Stimulated activated memory B cell treated with anti-CD40 and anti-IgM and Interleukin-4, amounts not matched to agents 10 μg/mL and 1 μg/mL and 100 μg/mL, for 72 hours (primary cell): Measurements from ENCODE around the gene ZNF70.

Experiments used
- ATAC-seq: fragments of 150-1000 bp; cut with Tn5 transposase; 2 replicates; pipeline ENCODE4 v1.10.0; 2021
- H3K27ac Mint-ChIP-seq: one replicate; pipeline ENCODE4 v1.8.0; 2022; ENCODE audit warnings: mild to moderate bottlenecking, mixed read lengths
- H3K27me3 Mint-ChIP-seq: one replicate; pipeline ENCODE4 v1.8.0; 2022; ENCODE audit warnings: mixed read lengths
- H3K36me3 Mint-ChIP-seq: one replicate; pipeline ENCODE4 v1.8.0; 2022; ENCODE audit warnings: mixed read lengths
- H3K4me1 Mint-ChIP-seq: one replicate; pipeline ENCODE4 v1.8.0; 2022; ENCODE audit warnings: mixed read lengths
- H3K4me3 Mint-ChIP-seq: one replicate; pipeline ENCODE4 v1.8.0; 2022; ENCODE audit warnings: mild to moderate bottlenecking, moderate library complexity, mixed read lengths
- H3K9me3 Mint-ChIP-seq: one replicate; pipeline ENCODE4 v1.8.0; 2022; ENCODE audit warnings: mixed read lengths

The ZNF70 gene

DNA sequence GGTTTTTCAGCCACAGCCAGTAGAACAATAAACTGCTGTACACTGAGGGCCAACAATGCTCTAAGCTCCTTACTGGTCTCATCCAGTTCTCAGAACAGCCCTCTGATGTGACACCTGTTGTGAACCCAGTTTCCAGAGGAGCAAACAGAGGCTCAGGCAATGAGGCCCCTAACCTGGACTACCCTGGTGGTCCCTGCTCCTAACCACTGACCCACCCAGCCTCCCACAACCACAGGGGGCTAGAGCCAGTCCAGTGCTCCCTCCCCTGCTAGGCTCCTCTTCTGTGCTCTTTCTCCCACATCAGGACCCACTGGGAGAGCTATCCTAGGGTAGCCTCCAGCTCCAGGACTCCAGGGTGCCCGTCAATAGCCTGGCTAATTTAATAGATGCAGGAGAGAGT is 31.8 kb upstream of the ZNF70 start:
- H3K4me1 Mint-ChIP-seq = peaks cover 12% of the 10 kb centered on the region

DNA sequence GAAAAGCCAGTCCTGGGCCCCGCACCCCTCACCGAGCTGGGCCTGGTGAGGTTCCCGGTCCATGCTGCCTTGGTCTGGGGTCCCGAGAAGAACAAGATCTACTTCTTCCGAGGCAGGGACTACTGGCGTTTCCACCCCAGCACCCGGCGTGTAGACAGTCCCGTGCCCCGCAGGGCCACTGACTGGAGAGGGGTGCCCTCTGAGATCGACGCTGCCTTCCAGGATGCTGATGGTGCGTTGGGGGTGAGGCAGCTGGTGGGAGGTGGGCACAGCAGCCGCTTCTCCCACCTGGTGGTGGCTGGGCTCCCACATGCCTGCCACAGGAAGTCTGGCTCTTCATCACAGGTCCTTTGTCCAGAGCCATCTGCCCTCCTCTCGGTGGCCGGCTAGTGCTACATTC is 31.3 kb upstream of the ZNF70 start:
- Mint-ChIP-seq H3K27ac (peak overlapping the region; percentile 40), H3K36me3 (no peaks in the 10 kb centered on the region), H3K27me3 (no peaks in the 10 kb centered on the region), H3K4me3 (no peak overlapping the region), H3K9me3 (no peaks in the 10 kb centered on the region), H3K4me1 (peaks cover 12% of the 10 kb centered on the region)
- ATAC-seq = no peak

More for the DNA sequence above, 31.8 kb upstream of the ZNF70 start:
- Mint-ChIP-seq H3K27me3 (no peaks in the 10 kb centered on the region), H3K9me3 (no peaks in the 10 kb centered on the region), H3K27ac (peak overlapping the region; percentile 40), H3K36me3 (no peaks in the 10 kb centered on the region), H3K4me3 (no peak overlapping the region)
- no peak for ATAC-seq

DNA sequence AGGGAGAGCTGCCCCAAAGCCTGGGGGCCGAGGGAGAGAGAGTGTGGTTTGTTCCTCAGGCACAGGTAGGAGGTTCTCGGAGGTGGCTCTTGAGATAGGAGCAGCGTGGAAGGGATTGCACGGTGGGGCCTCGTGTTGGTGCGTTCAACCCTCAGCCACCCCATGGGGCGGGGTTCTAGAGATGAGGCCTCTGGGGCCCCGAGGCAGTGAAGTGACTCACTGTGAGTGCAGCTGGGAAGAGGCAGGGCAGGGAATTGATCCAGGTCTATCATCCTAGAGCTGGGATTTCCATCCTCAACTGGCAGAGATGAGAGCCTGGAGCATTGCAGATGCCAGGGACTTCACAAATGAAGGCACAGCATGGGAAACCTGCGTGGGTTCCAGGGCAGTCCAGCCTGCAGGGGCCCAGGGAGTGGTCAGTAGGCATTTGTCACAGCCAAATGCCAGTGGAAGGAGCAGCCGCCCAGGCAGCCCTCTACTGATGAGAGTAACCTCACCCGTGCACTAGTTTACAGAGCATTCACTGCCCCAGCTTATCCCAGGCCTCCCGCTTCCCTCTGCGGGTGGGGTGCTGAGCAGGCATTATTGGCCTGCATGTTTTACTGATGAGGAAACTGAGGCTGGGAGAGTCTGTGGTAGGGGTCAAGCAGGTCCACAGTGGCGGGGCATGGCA is 30.7 kb upstream of the ZNF70 start:
- no peak for ATAC-seq
- H3K4me3 Mint-ChIP-seq = no peak overlapping the region
- no peaks in the 10 kb centered on the region for H3K27me3 Mint-ChIP-seq
- H3K27ac Mint-ChIP-seq = no peak overlapping the region
- H3K36me3 Mint-ChIP-seq = no peaks in the 10 kb centered on the region
- no peaks in the 10 kb centered on the region for H3K9me3 Mint-ChIP-seq
- H3K4me1 Mint-ChIP-seq = peaks cover 10% of the 10 kb centered on the region

DNA sequence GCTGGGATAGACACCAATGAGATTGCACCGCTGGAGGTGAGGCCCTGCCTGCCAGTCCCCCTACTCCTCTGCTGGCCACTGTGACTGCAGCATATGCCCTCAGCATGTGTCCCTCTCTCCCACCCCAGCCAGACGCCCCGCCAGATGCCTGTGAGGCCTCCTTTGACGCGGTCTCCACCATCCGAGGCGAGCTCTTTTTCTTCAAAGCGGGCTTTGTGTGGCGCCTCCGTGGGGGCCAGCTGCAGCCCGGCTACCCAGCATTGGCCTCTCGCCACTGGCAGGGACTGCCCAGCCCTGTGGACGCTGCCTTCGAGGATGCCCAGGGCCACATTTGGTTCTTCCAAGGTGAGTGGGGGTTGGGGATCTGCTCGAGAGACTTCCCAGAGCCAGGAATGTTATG is 30.2 kb upstream of the ZNF70 start:
- Mint-ChIP-seq H3K36me3 (no peaks in the 10 kb centered on the region), H3K27me3 (no peaks in the 10 kb centered on the region), H3K4me1 (peaks cover 5% of the 10 kb centered on the region), H3K9me3 (no peaks in the 10 kb centered on the region), H3K27ac (no peak overlapping the region), H3K4me3 (no peak overlapping the region)
- ATAC-seq = no peak

GRCh38 chr22:23780146-23780748 is 29.3 kb upstream of the ZNF70 start:
- Mint-ChIP-seq H3K9me3 (no peaks in the 10 kb centered on the region), H3K27me3 (no peaks in the 10 kb centered on the region), H3K36me3 (no peaks in the 10 kb centered on the region), H3K4me1 (peaks cover 5% of the 10 kb centered on the region), H3K4me3 (no peak overlapping the region), H3K27ac (no peak overlapping the region)
- ATAC-seq = no peak

- no peaks in the 10 kb centered on the region for H3K27me3 Mint-ChIP-seq
Measured at GRCh38 chr22:23779731-23780130, 28.8 kb upstream of the ZNF70 start.

DNA sequence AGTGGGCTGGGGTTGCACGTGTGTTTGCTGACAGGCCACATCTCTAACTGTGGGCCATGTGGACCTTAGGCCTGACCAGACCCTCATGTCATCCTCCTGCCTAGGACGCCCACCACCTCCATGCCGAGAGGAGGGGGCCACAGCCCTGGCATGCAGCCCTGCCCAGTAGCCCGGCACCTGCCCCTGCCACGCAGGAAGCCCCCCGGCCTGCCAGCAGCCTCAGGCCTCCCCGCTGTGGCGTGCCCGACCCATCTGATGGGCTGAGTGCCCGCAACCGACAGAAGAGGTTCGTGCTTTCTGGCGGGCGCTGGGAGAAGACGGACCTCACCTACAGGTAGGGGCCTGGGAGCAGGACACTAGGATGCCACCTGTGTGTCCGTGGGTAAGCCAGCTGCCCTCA is 28.2 kb upstream of the ZNF70 start:
- ATAC-seq = no peak
- H3K4me1 Mint-ChIP-seq = peaks cover 14% of the 10 kb centered on the region
- H3K27ac Mint-ChIP-seq = no peak overlapping the region
- H3K27me3 Mint-ChIP-seq = no peaks in the 10 kb centered on the region
- H3K4me3 Mint-ChIP-seq = no peak overlapping the region
- H3K9me3 Mint-ChIP-seq = no peaks in the 10 kb centered on the region
- H3K36me3 Mint-ChIP-seq = no peaks in the 10 kb centered on the region

More at GRCh38 chr22:23779731-23780130, 28.8 kb upstream of the ZNF70 start:
- Mint-ChIP-seq H3K4me1 (peaks cover 7% of the 10 kb centered on the region), H3K36me3 (no peaks in the 10 kb centered on the region), H3K27ac (no peak overlapping the region), H3K4me3 (no peak overlapping the region), H3K9me3 (no peaks in the 10 kb centered on the region)
- no peak for ATAC-seq

DNA sequence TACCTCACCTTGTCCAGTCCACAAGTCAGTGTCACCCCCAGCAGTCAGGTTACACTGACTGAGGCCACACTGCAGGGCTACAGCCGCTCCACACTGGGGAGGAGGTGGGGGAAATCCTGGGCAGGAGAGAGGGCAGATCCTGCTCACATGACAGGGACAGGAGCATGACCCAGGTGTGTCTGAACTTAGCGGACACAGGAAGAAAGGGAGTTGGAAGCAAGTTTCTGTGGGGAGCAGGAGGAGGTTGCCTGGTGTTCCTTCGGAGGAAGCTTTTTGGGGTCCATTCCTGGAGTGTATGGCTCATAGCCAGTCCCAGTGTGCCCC is 27.6 kb upstream of the ZNF70 start:
- Mint-ChIP-seq H3K9me3 (no peaks in the 10 kb centered on the region), H3K27me3 (no peaks in the 10 kb centered on the region), H3K27ac (no peak overlapping the region), H3K36me3 (no peaks in the 10 kb centered on the region), H3K4me3 (no peak overlapping the region), H3K4me1 (peaks cover 16% of the 10 kb centered on the region)
- ATAC-seq = no peak

- peaks cover 22% of the 10 kb centered on the region for H3K4me1 Mint-ChIP-seq
- H3K27me3 Mint-ChIP-seq = no peaks in the 10 kb centered on the region
- no peaks in the 10 kb centered on the region for H3K9me3 Mint-ChIP-seq
- no peaks in the 10 kb centered on the region for H3K36me3 Mint-ChIP-seq
- no peak overlapping the region for H3K4me3 Mint-ChIP-seq
- H3K27ac Mint-ChIP-seq = no peak overlapping the region
- no peak for ATAC-seq
Measured at GRCh38 chr22:23777776-23778576, 27.1 kb upstream of the ZNF70 start.

DNA sequence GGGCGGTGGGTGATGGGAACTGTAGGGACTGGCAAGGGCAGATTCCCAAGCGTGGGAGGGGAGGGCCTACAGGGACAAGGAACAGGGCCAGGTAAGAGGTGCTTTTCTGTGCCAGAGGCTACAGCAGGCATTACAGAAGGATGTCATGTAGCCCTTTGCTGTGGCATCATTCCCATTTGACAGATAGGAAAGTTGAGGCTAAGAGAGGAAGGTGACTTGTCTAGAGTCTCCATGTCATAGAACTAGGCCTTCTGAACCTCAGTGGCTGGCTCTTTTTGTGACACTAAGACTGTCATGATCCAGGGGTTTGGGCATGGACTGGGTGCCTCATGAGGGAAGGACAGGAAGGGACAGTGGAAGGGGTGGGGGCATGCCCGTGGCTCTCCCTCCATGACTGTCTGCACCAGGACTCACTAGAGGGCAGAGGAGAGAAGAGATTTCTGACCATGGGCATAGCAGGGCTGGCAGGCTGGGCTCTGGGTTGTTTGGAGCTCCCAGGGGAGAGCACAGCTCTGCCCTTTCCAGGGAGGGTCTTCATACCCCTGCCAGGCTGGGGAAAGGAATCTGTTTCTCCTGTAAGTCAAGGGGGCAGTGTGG is 25.0 kb upstream of the ZNF70 start:
- Mint-ChIP-seq H3K4me3 (no peak overlapping the region), H3K9me3 (no peaks in the 10 kb centered on the region), H3K27ac (peak overlapping the region; percentile 7), H3K27me3 (no peaks in the 10 kb centered on the region), H3K36me3 (no peaks in the 10 kb centered on the region), H3K4me1 (peaks cover 41% of the 10 kb centered on the region)
- ATAC-seq = no peak

- peaks cover 49% of the 10 kb centered on the region for H3K4me1 Mint-ChIP-seq
- H3K27me3 Mint-ChIP-seq = no peaks in the 10 kb centered on the region
- no peaks in the 10 kb centered on the region for H3K9me3 Mint-ChIP-seq
- H3K36me3 Mint-ChIP-seq = no peaks in the 10 kb centered on the region
- ATAC-seq = no peak
- H3K27ac Mint-ChIP-seq = peak overlapping the region; percentile 7
- H3K4me3 Mint-ChIP-seq = no peak overlapping the region
Measured at GRCh38 chr22:23774922-23775436, 24.1 kb upstream of the ZNF70 start.

- no peak for ATAC-seq
- H3K4me3 Mint-ChIP-seq = no peak overlapping the region
- peaks cover 51% of the 10 kb centered on the region for H3K4me1 Mint-ChIP-seq
- H3K36me3 Mint-ChIP-seq = no peaks in the 10 kb centered on the region
- peak overlapping the region; percentile 7 for H3K27ac Mint-ChIP-seq
- no peaks in the 10 kb centered on the region for H3K27me3 Mint-ChIP-seq
- H3K9me3 Mint-ChIP-seq = no peaks in the 10 kb centered on the region
Measured at GRCh38 chr22:23774114-23774921, 23.4 kb upstream of the ZNF70 start.

- no peaks in the 10 kb centered on the region for H3K36me3 Mint-ChIP-seq
- ATAC-seq = no peak
- peak overlapping the region; percentile 75 for H3K27ac Mint-ChIP-seq
- H3K4me3 Mint-ChIP-seq = peak overlapping the region; percentile 74
- no peaks in the 10 kb centered on the region for H3K9me3 Mint-ChIP-seq
- no peaks in the 10 kb centered on the region for H3K27me3 Mint-ChIP-seq
- peaks cover 58% of the 10 kb centered on the region for H3K4me1 Mint-ChIP-seq
Measured at GRCh38 chr22:23773483-23774113, 22.7 kb upstream of the ZNF70 start.

DNA sequence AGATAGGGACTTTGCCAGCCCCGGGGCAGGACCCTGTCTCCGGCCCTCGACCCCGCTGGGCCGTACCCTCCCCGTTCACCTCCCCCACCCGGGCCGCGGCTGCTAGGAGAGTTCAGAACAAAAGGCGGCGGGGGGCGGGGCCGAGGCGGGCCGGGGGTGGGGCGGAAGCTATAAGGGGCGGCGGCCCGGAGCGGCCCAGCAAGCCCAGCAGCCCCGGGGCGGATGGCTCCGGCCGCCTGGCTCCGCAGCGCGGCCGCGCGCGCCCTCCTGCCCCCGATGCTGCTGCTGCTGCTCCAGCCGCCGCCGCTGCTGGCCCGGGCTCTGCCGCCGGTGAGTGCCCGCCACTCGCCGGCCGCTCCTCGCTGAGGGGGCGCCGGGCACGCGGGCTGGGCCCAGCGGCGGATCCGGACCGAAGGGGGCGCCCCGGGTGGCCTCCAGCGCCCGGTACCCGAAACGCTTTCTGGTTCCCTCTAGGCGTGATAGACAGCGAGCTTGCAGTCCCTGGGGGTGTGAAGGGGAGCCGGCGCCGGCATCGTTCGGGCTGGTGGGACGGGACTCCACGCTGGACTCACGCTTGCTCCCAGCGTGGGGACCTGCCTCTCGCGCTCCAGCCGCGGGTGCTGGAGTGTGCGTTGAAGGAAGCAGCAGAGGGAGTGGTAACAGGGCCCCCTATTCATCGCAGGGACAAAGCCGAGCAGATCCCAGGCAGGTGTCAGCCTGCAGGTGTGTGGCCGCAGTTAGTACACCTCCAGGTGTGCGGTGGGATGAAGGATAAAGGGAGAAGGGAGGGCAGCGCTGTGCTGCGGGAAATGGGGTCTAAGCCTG is 21.9 kb upstream of the ZNF70 start, which contains the start of gene MMP11:
MMP11 (plus strand) TSS at position 201 of the 825 bp plus-strand sequence; CDS start at position 223, 22 bp downstream.
- H3K9me3 Mint-ChIP-seq = no peaks in the 10 kb centered on the region
- peak within 1 kb of the TSS; percentile 74 for H3K4me3 Mint-ChIP-seq
- peak; percentile 78 for ATAC-seq
- H3K27ac Mint-ChIP-seq = peak within 1 kb of the TSS; percentile 75
- H3K36me3 Mint-ChIP-seq = no peaks in the 10 kb centered on the region
- H3K27me3 Mint-ChIP-seq = no peaks in the 10 kb centered on the region
- H3K4me1 Mint-ChIP-seq = peaks cover 65% of the 10 kb centered on the region
